Measurements from ENCODE around the gene MYO1E. TPM values are rescaled to one million over a fixed set of nuclear protein-coding genes. Genes with fewer than 3 reads are reported as not detected.

The MYO1E gene
- total and polyA plus RNA-seq, 4 donors: 6.7 to 70.9 (median 21.6) TPM

- DNase-seq (ENCODE audit: low spot score): no peak
- H3K27ac ChIP-seq (ENCODE audit: low read depth in 1 of 2, low read length in 2 of 2): no peak overlapping the region
- no peaks in the 10 kb centered on the region for H3K4me1 ChIP-seq (ENCODE audit: control insufficient read depth in 4 of 4, insufficient read depth in 4 of 4, low read length in 3 of 4)
- H3K4me3 ChIP-seq (ENCODE audit: low read depth in 1 of 3, low read length in 3 of 3): no peak overlapping the region
- TF ChIP-seq FOXA1 (IDR thresholded peaks at IDR 0.05) (no peak), RXRA (IDR thresholded peaks at IDR 0.05) (no peak), RAD21 (IDR thresholded peaks at IDR 0.05) (no peak), SP1 (IDR thresholded peaks at IDR 0.05) (no peak), GABPA (IDR thresholded peaks at IDR 0.05 in 1 of 2, conservative IDR thresholded peaks at IDR 0.05 in 1 of 2) (no peak), TAF1 (conservative IDR thresholded peaks at IDR 0.05) (no peak), EGR1 (IDR thresholded peaks at IDR 0.05; ENCODE audit: low read depth in 2 of 2) (no peak), JUND (IDR thresholded peaks at IDR 0.05) (no peak), HNF4G (IDR thresholded peaks at IDR 0.05) (no peak), HNF4A (conservative IDR thresholded peaks at IDR 0.05) (no peak)
- peaks cover 9 to 80% (median 46%) of the 10 kb centered on the region in 4 donors for H3K36me3 ChIP-seq (ENCODE audit: control insufficient read depth in 4 of 4, insufficient read depth in 3 of 4, low read depth in 1 of 4, low read length in 3 of 4)
- no peaks in the 10 kb centered on the region for H3K27me3 ChIP-seq (ENCODE audit: control insufficient read depth in 4 of 4, insufficient read depth in 4 of 4, low read length in 3 of 4)
- no peaks in the 10 kb centered on the region for H3K9me3 ChIP-seq (ENCODE audit: control insufficient read depth in 4 of 4, low read length in 3 of 4)
- WGBS: 94% methylated on average over 8 of the region's 8 CpGs
- H3K9ac ChIP-seq (ENCODE audit: low read depth in 1 of 2, low read length in 2 of 2): no peak overlapping the region
These were observed 218.4 kb downstream of the MYO1E start for GRCh38 chr15:59154243-59154642.

- H3K27me3 ChIP-seq (ENCODE audit: control insufficient read depth in 4 of 4, insufficient read depth in 4 of 4, low read length in 3 of 4): no peaks in the 10 kb centered on the region
- H3K4me3 ChIP-seq (ENCODE audit: low read depth in 1 of 3, low read length in 3 of 3): no peak overlapping the region
- no peak for DNase-seq (ENCODE audit: low spot score)
- H3K9ac ChIP-seq (ENCODE audit: low read depth in 1 of 2, low read length in 2 of 2): no peak overlapping the region
- no peak overlapping the region for H3K27ac ChIP-seq (ENCODE audit: low read depth in 1 of 2, low read length in 2 of 2)
- no peaks in the 10 kb centered on the region for H3K4me1 ChIP-seq (ENCODE audit: control insufficient read depth in 4 of 4, insufficient read depth in 4 of 4, low read length in 3 of 4)
- H3K9me3 ChIP-seq (ENCODE audit: control insufficient read depth in 4 of 4, low read length in 3 of 4): no peaks in the 10 kb centered on the region
- TF ChIP-seq HNF4A (conservative IDR thresholded peaks at IDR 0.05): no peak
- no peak for TF ChIP-seq HNF4G (IDR thresholded peaks at IDR 0.05)
- no peak for TF ChIP-seq GABPA (IDR thresholded peaks at IDR 0.05 in 1 of 2, conservative IDR thresholded peaks at IDR 0.05 in 1 of 2)
- TF ChIP-seq SP1 (IDR thresholded peaks at IDR 0.05): no peak
- no peak for TF ChIP-seq MAX (IDR thresholded peaks at IDR 0.05)
- TF ChIP-seq FOXA2 (IDR thresholded peaks at IDR 0.05): no peak
- TF ChIP-seq RXRA (IDR thresholded peaks at IDR 0.05): no peak
- TF ChIP-seq ATF3 (IDR thresholded peaks at IDR 0.05): no peak
- TF ChIP-seq EGR1 (IDR thresholded peaks at IDR 0.05; ENCODE audit: low read depth in 2 of 2): no peak
- TF ChIP-seq REST (IDR thresholded peaks at IDR 0.05): no peak
- TF ChIP-seq NR2F2 (IDR thresholded peaks at IDR 0.05): no peak
- TF ChIP-seq TAF1 (conservative IDR thresholded peaks at IDR 0.05): no peak
- no peak for TF ChIP-seq YY1 (IDR thresholded peaks at IDR 0.05)
- TF ChIP-seq JUND (IDR thresholded peaks at IDR 0.05): no peak
- TF ChIP-seq ZBTB33 (IDR thresholded peaks at IDR 0.05): no peak
- no peak for TF ChIP-seq CTCF (IDR thresholded peaks at IDR 0.05; ENCODE audit: low read depth, low read length, missing input control)
- no peak for TF ChIP-seq FOXA1 (IDR thresholded peaks at IDR 0.05)
- WGBS: 97% methylated on average over 8 of the region's 8 CpGs
- H3K36me3 ChIP-seq (ENCODE audit: control insufficient read depth in 4 of 4, insufficient read depth in 3 of 4, low read depth in 1 of 4, low read length in 3 of 4): peaks cover 9 to 75% (median 48%) of the 10 kb centered on the region in 4 donors
These were observed 219.2 kb downstream of the MYO1E start for GRCh38 chr15:59153466-59153865.

Measured in liver (tissue), 9 donors.